ENCODE data around the gene PRKAB1. TPM values are rescaled to one million over a fixed set of nuclear protein-coding genes. Genes with fewer than 3 reads are reported as not detected.
"Not testable (repeated sequence)": the region's sequence is repeated elsewhere in the genome, so short reads cannot be mapped to it uniquely, and the experiment has no call there.

Gene PRKAB1
- total RNA-seq, 4 donors from 2014 or later = 12.2 to 25.9 (median 20.5) TPM

- TF ChIP-seq, protein P1, sequence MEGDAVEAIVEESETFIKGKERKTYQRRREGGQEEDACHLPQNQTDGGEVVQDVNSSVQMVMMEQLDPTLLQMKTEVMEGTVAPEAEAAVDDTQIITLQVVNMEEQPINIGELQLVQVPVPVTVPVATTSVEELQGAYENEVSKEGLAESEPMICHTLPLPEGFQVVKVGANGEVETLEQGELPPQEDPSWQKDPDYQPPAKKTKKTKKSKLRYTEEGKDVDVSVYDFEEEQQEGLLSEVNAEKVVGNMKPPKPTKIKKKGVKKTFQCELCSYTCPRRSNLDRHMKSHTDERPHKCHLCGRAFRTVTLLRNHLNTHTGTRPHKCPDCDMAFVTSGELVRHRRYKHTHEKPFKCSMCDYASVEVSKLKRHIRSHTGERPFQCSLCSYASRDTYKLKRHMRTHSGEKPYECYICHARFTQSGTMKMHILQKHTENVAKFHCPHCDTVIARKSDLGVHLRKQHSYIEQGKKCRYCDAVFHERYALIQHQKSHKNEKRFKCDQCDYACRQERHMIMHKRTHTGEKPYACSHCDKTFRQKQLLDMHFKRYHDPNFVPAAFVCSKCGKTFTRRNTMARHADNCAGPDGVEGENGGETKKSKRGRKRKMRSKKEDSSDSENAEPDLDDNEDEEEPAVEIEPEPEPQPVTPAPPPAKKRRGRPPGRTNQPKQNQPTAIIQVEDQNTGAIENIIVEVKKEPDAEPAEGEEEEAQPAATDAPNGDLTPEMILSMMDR (IDR thresholded peaks at IDR 0.05) = no peak
- no peak for DNase-seq (ENCODE audit: low spot score)
- ATAC-seq (ENCODE audit: low FRiP score) = no peak
Measured at GRCh38 chr12:119645535-119646059, 22.3 kb upstream of the PRKAB1 start.

GRCh38 chr12:119649202-119649808 lies 18.6 kb upstream of the PRKAB1 start:
- DNase-seq (ENCODE audit: low spot score) (no peak), ATAC-seq (ENCODE audit: low FRiP score) (no peak)
- TF ChIP-seq, protein P1 (IDR thresholded peaks at IDR 0.05) = no peak

DNA sequence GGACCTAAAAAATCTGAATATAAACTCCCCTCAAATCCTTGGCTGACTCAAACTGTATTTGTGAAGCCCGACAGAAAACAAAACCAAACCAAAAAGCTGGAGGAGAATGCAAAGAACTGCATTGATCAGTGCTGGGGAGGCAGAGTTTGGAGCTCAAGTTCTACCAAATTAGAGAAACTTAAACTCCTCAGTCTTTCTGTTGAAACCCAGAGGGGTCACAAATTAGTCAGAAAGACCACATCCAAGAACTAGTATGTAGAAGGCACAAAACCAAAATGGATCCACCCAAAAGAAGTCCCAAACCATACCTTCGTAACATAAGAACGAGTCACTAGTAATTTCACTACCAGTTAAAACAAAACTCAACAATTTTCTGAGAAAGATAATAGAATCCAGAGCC lies 15.3 kb upstream of the PRKAB1 start:
- no peak for DNase-seq (ENCODE audit: low spot score)
- no peak for ATAC-seq (ENCODE audit: low FRiP score)
- TF ChIP-seq, protein P1 (IDR thresholded peaks at IDR 0.05) = no peak

GRCh38 chr12:119657001-119657400 lies 10.9 kb upstream of the PRKAB1 start:
- not testable (repeated sequence) for ATAC-seq (ENCODE audit: low FRiP score); DNase-seq (ENCODE audit: low spot score)

DNA sequence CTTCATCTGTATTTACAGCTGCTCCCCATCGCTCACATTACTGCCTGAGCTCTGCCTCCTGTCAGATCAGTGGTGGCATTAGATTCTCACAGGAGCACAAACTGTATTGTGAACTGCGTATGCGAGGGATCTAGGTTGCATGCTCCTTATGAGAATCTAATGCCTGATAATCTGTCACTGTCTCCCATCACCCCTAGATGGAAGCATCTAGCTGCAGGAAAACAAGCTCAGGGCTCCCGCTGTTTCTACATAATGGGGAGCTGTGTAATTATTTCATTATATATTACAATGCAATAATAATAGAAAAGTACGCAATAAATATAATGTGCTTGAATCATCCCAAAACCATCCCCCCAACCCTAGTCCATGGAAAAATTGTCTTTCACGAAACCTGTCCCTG lies 9.8 kb upstream of the PRKAB1 start:
- not testable (repeated sequence) for DNase-seq (ENCODE audit: low spot score); ATAC-seq (ENCODE audit: low FRiP score)

DNA sequence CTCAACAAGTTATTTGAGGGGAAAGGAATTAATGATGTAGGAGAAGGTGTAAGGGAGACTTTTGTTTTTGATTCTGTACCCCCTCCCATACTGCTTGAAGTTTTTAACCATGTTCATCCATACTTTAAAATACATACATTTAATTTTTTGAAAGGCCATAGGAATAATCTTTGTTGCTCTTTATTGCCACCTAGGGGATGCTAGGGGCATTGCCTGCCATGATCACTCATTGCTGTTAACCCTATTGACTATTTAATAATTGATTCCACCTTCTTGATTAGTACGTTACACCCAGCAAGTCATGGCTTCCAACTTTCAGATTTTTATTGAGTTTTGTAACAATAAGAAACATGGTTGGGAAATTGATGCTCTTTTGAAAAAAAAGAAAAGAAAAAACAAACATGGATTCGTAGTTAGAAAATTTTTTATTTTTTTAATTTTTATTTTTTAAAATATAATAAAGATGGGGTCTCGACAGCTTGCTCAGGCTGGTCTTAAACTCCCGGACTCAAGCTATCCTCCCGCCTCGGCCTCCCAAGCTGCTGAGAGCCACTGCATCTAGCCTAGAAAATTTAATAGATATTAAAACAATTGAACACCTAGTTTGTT lies 8.5 kb upstream of the PRKAB1 start:
- TF ChIP-seq, protein P1 (IDR thresholded peaks at IDR 0.05) = peak in 1 of 3 donors; percentile 47
- ATAC-seq (ENCODE audit: low FRiP score) = no peak
- DNase-seq (ENCODE audit: low spot score) = no peak

DNA sequence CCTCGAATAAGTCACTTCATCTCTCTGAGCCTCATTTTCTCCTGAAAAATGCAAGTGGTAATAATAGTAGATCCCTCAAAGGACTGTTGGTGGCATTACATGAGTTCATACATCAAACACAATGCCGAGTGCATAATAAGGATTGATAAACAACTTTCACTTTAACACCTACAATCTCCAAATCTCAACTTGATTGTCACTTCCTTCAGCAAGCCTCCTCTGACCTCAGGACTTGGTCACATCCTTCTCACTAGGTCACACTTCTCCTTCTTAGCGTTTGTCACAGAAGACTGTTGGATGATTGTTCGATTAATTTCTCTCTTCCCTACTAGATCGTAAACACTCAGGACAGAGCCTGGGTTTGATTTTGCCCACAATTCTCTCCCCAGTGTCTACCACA lies 7.9 kb upstream of the PRKAB1 start:
- ATAC-seq (ENCODE audit: low FRiP score) = no peak
- TF ChIP-seq, protein P1 (IDR thresholded peaks at IDR 0.05) = no peak
- DNase-seq (ENCODE audit: low spot score) = no peak

DNA sequence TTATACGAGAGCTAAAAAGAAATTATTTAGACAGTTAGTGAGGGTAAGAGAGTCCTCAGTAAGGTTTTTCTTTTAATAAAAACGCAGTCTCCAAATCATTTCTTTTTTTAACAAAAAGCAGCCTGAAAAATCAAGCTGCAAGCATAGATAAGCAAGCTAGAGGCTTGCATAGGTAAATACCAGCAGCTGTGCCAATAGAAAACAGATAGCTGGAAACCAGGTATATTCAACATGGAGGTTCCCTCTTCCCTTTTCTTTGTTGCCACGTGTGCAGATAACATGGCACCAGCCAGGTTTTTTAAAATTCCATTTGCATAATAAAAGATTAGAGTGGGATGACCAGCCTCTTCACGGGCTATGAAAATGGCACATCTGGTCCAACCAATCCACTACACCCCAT lies 6.1 kb upstream of the PRKAB1 start:
- no peak for DNase-seq (ENCODE audit: low spot score)
- ATAC-seq (ENCODE audit: low FRiP score) = no peak

More for the DNA sequence above, 6.1 kb upstream of the PRKAB1 start:
- TF ChIP-seq, protein P1 (IDR thresholded peaks at IDR 0.05) = no peak

Measured in omental fat pad (tissue), 4 donors.